ENCODE data around the gene HIPK2. TPM values are rescaled to one million over a fixed set of nuclear protein-coding genes. Genes with fewer than 3 reads are reported as not detected.
A peak's percentile ranks its signal among the peaks of the same experiment; 100 is the strongest.

The HIPK2 gene
- total and polyA plus RNA-seq, 2 experiments from 2014 or later, result 7.3 to 16.9 TPM

GRCh38 chr7:139738772-139739171, 39.0 kb downstream of the HIPK2 start:
- no peak for TF ChIP-seq NANOG (IDR thresholded peaks at IDR 0.05; ENCODE audit: borderline replicate concordance)
- TF ChIP-seq JUNB (IDR thresholded peaks at IDR 0.05; ENCODE audit: unreplicated experiment), result no peak
- TF ChIP-seq ZNF331 (CRISPR knock-in tag; IDR thresholded peaks at IDR 0.05; ENCODE audit: low read depth), result no peak
- no peak for TF ChIP-seq STAT1 (IDR thresholded peaks at IDR 0.05; ENCODE audit: unreplicated experiment)
- TF ChIP-seq POLR2AphosphoS5 (IDR thresholded peaks at IDR 0.05; ENCODE audit: low read depth), result no peak
- TF ChIP-seq ZNF114 (CRISPR knock-in tag; IDR thresholded peaks at IDR 0.05), result no peak
- TF ChIP-seq EZH2 (IDR thresholded peaks at IDR 0.05; ENCODE audit: low read depth, unreplicated experiment), result no peak
- TF ChIP-seq, protein P1, sequence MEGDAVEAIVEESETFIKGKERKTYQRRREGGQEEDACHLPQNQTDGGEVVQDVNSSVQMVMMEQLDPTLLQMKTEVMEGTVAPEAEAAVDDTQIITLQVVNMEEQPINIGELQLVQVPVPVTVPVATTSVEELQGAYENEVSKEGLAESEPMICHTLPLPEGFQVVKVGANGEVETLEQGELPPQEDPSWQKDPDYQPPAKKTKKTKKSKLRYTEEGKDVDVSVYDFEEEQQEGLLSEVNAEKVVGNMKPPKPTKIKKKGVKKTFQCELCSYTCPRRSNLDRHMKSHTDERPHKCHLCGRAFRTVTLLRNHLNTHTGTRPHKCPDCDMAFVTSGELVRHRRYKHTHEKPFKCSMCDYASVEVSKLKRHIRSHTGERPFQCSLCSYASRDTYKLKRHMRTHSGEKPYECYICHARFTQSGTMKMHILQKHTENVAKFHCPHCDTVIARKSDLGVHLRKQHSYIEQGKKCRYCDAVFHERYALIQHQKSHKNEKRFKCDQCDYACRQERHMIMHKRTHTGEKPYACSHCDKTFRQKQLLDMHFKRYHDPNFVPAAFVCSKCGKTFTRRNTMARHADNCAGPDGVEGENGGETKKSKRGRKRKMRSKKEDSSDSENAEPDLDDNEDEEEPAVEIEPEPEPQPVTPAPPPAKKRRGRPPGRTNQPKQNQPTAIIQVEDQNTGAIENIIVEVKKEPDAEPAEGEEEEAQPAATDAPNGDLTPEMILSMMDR (conservative IDR thresholded peaks at IDR 0.05; ENCODE audit: low read depth in 2 of 2), result no peak
- no peak for TF ChIP-seq CREB1 (CRISPR knock-in tag; IDR thresholded peaks at IDR 0.05; ENCODE audit: low read depth)
- TF ChIP-seq, protein P2, sequence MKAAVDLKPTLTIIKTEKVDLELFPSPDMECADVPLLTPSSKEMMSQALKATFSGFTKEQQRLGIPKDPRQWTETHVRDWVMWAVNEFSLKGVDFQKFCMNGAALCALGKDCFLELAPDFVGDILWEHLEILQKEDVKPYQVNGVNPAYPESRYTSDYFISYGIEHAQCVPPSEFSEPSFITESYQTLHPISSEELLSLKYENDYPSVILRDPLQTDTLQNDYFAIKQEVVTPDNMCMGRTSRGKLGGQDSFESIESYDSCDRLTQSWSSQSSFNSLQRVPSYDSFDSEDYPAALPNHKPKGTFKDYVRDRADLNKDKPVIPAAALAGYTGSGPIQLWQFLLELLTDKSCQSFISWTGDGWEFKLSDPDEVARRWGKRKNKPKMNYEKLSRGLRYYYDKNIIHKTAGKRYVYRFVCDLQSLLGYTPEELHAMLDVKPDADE (IDR thresholded peaks at IDR 0.05), result no peak
- no peak for TF ChIP-seq EZH2phosphoT487 (IDR thresholded peaks at IDR 0.05; ENCODE audit: unreplicated experiment)
- TF ChIP-seq, protein P3, sequence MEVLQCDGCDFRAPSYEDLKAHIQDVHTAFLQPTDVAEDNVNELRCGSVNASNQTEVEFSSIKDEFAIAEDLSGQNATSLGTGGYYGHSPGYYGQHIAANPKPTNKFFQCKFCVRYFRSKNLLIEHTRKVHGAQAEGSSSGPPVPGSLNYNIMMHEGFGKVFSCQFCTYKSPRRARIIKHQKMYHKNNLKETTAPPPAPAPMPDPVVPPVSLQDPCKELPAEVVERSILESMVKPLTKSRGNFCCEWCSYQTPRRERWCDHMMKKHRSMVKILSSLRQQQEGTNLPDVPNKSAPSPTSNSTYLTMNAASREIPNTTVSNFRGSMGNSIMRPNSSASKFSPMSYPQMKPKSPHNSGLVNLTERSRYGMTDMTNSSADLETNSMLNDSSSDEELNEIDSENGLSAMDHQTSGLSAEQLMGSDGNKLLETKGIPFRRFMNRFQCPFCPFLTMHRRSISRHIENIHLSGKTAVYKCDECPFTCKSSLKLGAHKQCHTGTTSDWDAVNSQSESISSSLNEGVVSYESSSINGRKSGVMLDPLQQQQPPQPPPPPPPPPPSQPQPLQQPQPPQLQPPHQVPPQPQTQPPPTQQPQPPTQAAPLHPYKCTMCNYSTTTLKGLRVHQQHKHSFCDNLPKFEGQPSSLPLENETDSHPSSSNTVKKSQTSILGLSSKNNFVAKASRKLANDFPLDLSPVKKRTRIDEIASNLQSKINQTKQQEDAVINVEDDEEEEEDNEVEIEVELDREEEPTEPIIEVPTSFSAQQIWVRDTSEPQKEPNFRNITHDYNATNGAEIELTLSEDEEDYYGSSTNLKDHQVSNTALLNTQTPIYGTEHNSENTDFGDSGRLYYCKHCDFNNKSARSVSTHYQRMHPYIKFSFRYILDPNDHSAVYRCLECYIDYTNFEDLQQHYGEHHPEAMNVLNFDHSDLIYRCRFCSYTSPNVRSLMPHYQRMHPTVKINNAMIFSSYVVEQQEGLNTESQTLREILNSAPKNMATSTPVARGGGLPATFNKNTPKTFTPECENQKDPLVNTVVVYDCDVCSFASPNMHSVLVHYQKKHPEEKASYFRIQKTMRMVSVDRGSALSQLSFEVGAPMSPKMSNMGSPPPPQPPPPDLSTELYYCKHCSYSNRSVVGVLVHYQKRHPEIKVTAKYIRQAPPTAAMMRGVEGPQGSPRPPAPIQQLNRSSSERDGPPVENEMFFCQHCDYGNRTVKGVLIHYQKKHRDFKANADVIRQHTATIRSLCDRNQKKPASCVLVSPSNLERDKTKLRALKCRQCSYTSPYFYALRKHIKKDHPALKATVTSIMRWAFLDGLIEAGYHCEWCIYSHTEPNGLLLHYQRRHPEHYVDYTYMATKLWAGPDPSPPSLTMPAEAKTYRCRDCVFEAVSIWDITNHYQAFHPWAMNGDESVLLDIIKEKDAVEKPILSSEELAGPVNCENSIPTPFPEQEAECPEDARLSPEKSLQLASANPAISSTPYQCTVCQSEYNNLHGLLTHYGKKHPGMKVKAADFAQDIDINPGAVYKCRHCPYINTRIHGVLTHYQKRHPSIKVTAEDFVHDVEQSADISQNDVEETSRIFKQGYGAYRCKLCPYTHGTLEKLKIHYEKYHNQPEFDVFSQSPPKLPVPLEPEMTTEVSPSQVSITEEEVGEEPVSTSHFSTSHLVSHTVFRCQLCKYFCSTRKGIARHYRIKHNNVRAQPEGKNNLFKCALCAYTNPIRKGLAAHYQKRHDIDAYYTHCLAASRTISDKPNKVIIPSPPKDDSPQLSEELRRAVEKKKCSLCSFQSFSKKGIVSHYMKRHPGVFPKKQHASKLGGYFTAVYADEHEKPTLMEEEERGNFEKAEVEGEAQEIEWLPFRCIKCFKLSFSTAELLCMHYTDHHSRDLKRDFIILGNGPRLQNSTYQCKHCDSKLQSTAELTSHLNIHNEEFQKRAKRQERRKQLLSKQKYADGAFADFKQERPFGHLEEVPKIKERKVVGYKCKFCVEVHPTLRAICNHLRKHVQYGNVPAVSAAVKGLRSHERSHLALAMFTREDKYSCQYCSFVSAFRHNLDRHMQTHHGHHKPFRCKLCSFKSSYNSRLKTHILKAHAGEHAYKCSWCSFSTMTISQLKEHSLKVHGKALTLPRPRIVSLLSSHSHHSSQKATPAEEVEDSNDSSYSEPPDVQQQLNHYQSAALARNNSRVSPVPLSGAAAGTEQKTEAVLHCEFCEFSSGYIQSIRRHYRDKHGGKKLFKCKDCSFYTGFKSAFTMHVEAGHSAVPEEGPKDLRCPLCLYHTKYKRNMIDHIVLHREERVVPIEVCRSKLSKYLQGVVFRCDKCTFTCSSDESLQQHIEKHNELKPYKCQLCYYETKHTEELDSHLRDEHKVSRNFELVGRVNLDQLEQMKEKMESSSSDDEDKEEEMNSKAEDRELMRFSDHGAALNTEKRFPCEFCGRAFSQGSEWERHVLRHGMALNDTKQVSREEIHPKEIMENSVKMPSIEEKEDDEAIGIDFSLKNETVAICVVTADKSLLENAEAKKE (CRISPR knock-in tag; IDR thresholded peaks at IDR 0.05), result no peak
- TF ChIP-seq REST (IDR thresholded peaks at IDR 0.05; ENCODE audit: unreplicated experiment), result no peak
- Histone ChIP-seq H3K4me1 (ENCODE audit: insufficient read depth) (no peaks in the 10 kb centered on the region), H3K36me3 (ENCODE audit: insufficient read depth) (no peaks in the 10 kb centered on the region), H3F3A (replicated peaks; ENCODE audit: low read depth) (no peaks in the 10 kb centered on the region), H2AFZ (no peak overlapping the region), H3K4me3 (no peak overlapping the region), H3K9me2 (ENCODE audit: insufficient read depth) (no peaks in the 10 kb centered on the region), H3K79me2 (replicated peaks; ENCODE audit: insufficient read depth) (peaks cover 23% of the 10 kb centered on the region), H3K27ac (ENCODE audit: low read depth) (no peak overlapping the region), H4K20me1 (replicated peaks; ENCODE audit: insufficient read depth) (no peaks in the 10 kb centered on the region), H3K4me2 (no peak overlapping the region), H3K27me3 (ENCODE audit: insufficient read depth) (no peaks in the 10 kb centered on the region)
- Mint-ChIP-seq H3K4me3 (no peak overlapping the region), H3K36me3 (ENCODE audit: low read depth) (no peaks in the 10 kb centered on the region; the same call in 2 of the 3 replicates), H3K4me1 (peaks cover 26% of the 10 kb centered on the region), H3K9me3 (no peaks in the 10 kb centered on the region), H3K27me3 (ENCODE audit: insufficient read depth, low read depth, poor library complexity) (peaks cover 5% of the 10 kb centered on the region), H3K27ac (peak overlapping the region; percentile 15; the same call in 1 of the 2 replicates)
- DNase-seq (ENCODE audit: low spot score), result no peak
- no peak for ATAC-seq

Data from GM23338 (cell line).